ENCODE results near the gene ISCA2.
A peak's percentile ranks its signal among the peaks of the same experiment; 100 is the strongest.

Gene ISCA2

GRCh38 chr14:74509587-74510222, 16.1 kb downstream of the ISCA2 start:
- no peak for DNase-seq

GRCh38 chr14:74510223-74510931, 16.8 kb downstream of the ISCA2 start:
- no peak for DNase-seq

- DNase-seq, result no peak
Measured at GRCh38 chr14:74510959-74511409, 17.4 kb downstream of the ISCA2 start.

DNA sequence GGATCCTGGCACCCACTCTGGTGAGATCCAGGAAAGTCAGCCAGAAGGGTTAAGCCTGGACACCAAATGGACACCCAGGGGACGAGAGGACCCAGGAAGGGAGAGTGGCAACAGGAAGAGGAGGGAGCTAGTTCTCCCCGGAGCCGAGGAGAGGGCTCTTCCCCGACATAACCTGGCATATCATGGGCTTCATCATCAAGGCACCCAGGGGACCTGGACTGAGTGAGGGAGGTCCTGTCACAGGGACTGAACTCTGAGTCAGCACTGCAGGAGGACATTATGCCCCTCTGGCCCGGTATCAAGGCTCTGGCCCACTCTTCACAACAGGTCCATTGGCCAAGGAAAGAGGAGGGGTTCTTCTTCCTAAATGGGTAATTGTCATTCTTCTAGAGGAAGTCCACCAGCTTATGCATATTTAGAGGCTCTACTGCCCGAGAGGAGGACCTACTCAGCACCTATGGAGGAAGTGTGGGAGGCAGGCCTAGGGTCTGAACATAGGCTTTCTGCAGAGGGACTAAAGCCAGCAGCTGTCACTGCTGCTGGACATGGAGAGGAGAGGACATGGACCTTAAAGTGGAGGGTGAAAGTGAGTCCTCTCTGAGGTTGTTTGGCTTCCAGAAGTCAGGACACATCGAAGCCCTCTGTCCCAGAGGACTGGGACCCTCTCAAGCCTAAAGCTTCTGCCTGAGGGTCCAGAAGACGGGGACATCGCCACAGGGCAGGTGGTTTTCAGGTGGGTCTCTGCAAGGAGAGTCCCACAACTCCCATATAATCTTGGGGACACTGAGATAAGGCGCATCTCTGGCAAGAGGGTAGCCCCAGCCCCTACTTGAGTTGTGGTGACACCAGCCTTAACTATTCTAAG, 18.6 kb downstream of the ISCA2 start:
- no peak for DNase-seq

DNA sequence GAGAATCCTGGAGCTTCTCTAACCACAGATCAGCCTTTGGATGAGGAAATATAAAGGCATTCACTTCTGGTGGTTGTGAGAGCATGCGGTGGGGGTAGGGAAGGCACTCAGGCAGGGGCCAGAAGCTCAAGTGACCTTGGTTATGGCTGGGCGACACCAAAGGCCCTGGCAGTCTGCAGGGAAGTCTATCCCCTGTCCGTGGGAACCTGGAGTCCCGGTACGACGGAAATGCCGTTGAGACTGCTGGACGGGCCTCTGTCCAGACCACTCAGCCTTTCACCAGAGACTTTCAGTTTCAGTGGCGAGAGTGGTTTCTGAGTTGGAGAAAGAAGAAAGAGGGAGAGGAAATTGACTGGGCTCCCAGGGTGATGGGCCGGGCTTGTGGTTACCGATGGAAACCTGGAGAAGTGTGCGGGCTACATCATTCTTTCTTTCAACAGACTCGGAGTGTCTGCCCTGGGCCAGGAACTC, 20.9 kb downstream of the ISCA2 start:
- DNase-seq, result peak in 1 of 2 experiments; percentile 12

GRCh38 chr14:74515891-74516412, 22.4 kb downstream of the ISCA2 start:
- no peak for DNase-seq

- no peak for DNase-seq
Measured at GRCh38 chr14:74516451-74517160, 23.0 kb downstream of the ISCA2 start.

GRCh38 chr14:74517731-74518130, 24.2 kb downstream of the ISCA2 start:
- no peak for DNase-seq

DNA sequence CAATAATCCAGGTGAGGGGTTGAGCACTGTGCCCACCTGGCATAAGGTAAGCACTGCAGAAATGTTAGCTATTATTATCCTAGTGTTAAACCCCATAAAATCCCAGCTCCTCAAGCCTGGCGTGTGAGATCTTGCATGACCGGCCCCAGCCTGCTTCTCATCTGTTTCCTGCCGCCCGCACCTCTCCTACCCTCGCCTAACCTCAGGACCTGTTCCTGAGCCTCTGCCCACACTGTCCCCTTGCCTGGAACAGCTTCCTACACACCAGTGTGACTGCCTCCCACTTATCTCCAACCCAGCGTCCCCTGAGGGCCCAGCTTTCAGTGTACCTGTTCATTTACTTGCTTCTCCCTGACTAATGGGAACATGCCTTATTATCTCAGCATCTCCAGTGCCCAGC, 24.7 kb downstream of the ISCA2 start:
- no peak for DNase-seq

DNA sequence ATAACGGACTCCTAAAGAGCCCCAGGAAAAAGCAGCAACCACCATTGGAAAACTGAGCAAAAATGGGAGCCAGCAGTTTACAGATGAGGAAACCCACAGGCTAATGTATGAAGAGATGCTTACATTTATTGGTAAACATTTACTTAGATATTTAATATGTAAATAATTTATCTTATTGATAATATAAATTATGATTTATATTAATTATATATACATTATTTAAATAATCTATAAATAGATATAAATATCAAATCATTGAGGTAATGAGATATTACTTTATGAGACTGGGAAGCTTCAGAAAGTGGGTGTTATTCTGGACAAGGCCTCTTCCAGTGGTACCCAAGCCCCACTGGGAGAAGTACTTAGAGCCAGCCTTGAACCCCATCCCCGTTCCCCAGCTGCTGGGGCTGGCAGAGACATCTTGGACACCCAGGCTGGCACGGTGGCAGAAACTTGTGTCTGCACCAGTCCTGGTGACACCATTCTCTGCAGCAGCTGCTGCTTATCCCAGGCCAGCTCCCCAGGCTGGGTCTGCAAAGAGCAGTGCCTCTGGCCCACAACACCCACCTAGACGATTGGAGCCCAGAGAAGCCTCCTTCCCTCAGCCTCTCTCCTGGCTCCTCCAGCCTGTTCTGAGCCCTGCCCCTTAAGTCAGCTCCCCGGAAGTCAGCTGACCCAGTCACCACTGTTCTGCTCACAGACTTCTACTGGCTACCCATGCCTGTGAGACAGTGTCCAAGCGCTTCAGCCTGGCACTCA, 25.9 kb downstream of the ISCA2 start:
- no peak for DNase-seq

DNA sequence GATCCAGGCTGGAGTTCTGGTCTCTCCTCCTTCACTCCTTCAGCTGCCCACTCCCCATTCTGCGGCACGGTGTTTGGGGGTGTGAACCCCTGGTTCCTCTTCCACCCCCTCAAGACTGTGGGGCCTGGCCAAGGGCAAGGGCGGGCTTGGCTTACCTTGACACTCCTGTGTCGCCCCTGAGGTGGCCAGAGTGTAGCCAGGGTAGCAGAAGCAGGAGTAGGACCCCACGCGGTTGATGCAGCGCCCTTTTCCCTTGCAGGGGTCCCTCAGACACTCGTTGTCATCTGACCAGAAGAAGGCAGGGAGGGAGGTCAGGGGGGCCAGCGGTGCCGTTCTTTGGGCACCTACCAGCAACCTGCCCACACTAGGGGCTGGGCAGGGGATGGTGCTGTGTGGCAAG, 28.2 kb downstream of the ISCA2 start:
- DNase-seq, result no peak

DNA sequence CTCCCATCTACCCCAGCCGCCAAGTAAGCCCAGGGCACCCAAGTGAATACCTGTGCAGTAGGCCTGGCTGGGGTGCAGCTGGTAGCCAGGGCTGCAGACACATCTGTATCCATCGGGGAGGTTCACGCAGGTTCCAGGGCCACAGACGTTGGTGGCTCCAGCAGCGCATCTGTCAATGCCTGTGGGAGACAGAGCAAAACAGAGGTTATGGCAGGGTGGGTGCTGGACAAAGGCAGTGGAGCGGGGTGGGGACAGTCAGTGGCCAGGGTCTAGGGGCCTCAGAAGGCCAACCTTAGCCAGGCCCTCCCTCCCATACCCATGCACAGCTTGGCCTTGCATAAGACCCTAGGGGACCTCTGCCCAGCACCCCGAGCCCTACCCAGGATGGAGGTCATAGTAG, 29.2 kb downstream of the ISCA2 start:
- DNase-seq, result no peak

DNA sequence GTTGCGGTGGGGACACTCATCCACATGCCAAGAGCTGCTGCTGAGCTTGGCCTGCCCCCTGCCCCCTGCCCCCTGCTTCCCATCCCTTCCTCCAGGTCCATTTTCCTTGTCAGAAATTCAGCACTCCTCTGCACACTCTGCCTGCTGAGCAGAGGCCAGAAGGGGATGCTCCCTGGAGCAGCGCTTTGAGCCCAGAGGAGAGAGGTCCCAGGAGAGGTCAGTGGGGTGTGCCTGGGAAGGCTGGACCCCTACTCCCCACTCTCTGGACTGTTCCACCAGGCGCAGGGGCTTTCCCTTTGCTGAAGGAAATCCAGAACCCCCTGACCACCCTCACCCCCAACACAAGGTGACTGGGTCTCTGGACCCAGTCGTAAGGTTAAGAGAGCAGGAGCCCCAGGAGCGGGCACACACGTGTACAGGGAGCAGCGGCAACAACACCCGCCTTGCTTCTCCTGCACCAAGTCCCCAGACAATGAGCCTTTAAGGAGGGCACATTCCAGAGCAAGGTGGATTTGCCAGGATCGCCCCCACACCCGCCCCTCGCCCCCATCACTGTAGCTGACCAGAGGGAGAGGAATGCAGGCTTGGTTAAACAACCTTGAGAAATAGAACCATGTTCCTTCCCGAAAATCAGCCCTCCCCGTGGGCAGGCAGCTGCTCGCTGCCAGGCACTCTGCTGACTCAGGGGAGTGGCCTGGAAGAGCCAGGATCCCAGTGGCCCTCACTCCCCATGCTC, 30.7 kb downstream of the ISCA2 start:
- DNase-seq, result no peak

- no peak for DNase-seq
Measured at GRCh38 chr14:74524812-74525135, 31.2 kb downstream of the ISCA2 start.

DNA sequence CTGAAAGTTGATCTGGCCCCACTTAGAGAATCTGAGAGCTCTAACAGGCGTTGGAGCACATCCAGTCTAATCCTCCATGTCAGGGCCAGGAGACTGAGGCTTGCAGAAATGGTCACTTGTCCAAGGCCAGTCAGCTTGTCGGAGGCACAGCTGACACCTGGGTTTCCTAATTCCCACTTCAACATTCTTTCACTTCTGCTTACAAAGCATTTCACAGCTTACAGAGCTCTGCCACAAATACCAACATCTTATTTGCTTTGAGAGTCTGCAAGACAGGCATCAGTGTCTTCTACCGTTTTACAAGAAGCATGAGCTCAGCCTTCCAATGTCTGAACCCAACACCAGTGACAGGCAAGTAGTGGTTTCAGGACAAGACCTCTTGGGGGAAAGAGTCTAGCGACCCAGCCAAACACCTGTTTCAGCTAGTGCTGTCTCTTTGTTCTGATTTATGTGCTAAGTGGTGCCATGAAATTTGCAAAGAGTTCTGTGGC, 31.8 kb downstream of the ISCA2 start:
- DNase-seq, result no peak

DNA sequence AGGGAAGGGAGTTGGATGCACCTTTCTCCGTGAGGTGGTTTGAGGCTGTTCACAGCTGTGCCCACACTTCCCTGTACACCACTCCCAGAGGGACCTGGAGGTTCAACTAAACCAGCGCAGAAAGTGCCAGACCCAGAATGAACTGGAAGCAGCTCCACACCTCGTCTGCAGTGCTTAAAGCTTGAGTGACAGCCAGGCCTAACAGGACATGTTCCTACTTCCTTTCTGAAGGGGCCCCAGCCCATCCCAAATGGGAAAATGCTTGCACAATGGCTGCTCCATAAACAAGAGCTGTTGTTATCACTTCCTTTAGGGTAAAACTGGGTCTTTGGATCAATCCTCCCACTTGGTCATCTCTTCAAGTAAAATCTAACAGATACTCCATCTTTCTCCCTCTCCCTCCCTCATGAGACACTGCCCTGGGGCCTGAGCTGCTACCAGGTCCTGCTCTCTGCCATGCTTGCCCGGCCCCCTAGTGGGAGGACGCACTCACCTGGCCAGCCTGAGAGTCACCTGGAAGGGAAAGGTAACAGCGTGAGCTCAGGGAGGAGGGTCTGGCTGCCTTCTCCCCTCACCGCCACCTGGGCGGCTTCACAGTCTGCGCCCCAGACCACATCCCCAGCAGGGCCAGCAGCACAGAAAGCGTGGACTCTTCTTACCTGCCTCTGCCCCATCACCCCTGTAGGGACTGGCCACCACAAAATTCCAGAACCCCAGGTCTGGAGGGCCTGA, 33.5 kb downstream of the ISCA2 start:
- no peak for DNase-seq

DNA sequence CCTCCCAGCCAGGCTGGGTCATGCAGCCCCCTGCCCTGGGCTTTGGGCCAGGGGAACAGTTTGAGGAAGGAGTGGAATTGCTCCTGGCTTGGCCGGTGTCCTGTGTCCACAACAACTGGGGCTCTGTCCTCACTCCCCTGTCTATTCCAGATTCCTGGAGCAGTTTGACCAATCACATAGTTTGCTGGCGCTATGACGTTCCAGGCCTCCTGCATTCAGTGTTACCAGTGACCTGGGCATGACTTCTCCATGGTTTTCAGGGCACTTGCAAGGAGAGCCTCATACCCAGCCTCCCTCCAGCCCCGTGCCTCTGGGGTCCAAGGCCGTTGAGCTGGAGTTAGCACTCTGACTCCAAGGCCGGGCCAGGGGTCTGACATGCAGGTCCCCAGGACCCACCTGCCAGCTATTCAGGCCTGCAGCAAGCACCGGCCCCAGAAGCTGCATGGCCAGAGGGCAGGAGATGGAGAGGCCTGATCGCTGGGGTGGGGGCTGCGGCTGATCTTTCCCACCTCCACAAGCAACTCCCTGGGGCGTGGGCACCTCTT, 34.2 kb downstream of the ISCA2 start:
- DNase-seq, result no peak

DNA sequence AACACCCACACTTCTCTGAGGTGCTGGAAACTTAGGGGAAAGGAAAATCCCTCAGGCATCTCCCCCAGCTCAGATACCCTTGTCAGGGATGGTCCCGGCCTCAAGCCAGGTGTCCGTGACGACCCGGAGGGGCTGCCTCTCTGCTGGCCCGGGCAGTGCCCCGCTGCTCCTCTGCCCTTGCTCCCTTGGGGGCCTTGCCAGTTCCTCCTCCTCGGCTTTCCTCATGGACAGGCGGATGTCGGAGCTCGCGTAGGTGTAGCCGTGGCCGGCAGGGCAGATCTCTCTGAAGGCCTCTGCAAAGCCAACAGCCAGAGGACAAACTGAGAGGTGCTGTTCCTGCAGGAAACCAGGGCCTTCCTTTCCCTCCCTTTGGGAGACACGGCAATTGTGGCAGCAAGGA, 34.8 kb downstream of the ISCA2 start:
- DNase-seq, result no peak

- no peak for DNase-seq
Measured at GRCh38 chr14:74528886-74529285, 35.3 kb downstream of the ISCA2 start.

- no peak for DNase-seq
Measured at GRCh38 chr14:74531006-74531405, 37.4 kb downstream of the ISCA2 start.

Data from NCI-H187 (cell line).